ENCODE measurements around the gene ABHD6.
"Not testable (repeated sequence)": the region's sequence is repeated elsewhere in the genome, so short reads cannot be mapped to it uniquely, and the experiment has no call there.

ABHD6 gene

DNA sequence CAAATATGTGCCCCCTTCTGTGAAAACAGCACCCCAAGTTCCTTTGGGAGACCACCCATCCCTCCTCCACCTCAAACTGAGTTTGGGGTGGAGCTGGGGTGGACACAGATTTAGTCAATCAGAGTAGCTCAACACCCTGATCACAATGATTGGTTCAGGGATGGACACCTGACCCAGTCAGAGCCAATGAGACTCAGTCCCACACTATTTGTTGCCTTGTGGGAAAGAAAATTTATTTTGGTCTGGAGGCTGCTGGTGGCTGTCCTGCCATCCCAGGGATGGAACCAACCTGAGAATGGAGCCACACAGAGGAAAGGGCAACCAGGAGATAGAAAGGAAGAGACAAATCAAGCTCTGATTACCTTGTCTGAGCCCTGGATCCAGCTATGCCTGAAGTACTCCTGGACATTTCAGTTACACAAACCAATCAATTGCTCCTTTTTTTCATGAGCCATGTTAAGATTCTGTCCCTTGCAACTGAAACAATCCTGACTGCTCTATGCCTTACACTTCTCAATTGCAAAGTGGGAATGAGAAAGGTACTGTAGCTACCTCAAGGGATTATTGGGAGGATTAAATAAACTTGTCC lies 37.4 kb upstream of the ABHD6 start:
- H2BK120ac ChIP-seq (ENCODE audit: insufficient read depth, low read length, poor library complexity): no peak overlapping the region
- no peak overlapping the region for H4K8ac ChIP-seq (ENCODE audit: low read depth, low read length)
- H3K27ac ChIP-seq (ENCODE audit: low read depth, low read length): no peak overlapping the region
- H3K79me1 ChIP-seq (ENCODE audit: low read length): no peaks in the 10 kb centered on the region
- no peak overlapping the region for H2BK12ac ChIP-seq (ENCODE audit: low read length)
- H3K9me3 ChIP-seq (ENCODE audit: insufficient read depth, low read depth, low read length): peaks cover 6% of the 10 kb centered on the region
- H2AK5ac ChIP-seq (ENCODE audit: low read length): no peak overlapping the region
- no peak overlapping the region for H3K4ac ChIP-seq (ENCODE audit: low read depth, low read length)
- H4K12ac ChIP-seq (ENCODE audit: low read depth, low read length): no peak overlapping the region
- no peak overlapping the region for H3K18ac ChIP-seq (ENCODE audit: low read length)
- H3K14ac ChIP-seq (ENCODE audit: low read length): no peak overlapping the region
- H3K27me3 ChIP-seq (ENCODE audit: insufficient read depth, low read length): no peaks in the 10 kb centered on the region
- no peaks in the 10 kb centered on the region for H3K36me3 ChIP-seq (ENCODE audit: control insufficient read depth in 1 of 2, insufficient read depth in 2 of 2, low read length in 2 of 2)
- no peak overlapping the region for H2BK5ac ChIP-seq (ENCODE audit: low read depth, low read length, poor library complexity)
- no peak overlapping the region for H2AFZ ChIP-seq (ENCODE audit: insufficient read depth, low read length, poor library complexity)
- DNase-seq: no peak
- peaks cover 0 to 2% of the 10 kb centered on the region in 2 experiments for H3K4me1 ChIP-seq (ENCODE audit: control insufficient read depth in 1 of 2, insufficient read depth in 2 of 2, low read length in 2 of 2)
- H3K23ac ChIP-seq (ENCODE audit: low read length): no peak overlapping the region
- H4K91ac ChIP-seq (ENCODE audit: low read depth, low read length): no peak overlapping the region
- H3K4me2 ChIP-seq (ENCODE audit: low read length): no peak overlapping the region
- no peaks in the 10 kb centered on the region for H3K79me2 ChIP-seq (ENCODE audit: control insufficient read depth, insufficient read depth, low read length, poor library complexity)
- H3K4me3 ChIP-seq (ENCODE audit: low read depth, low read length): no peak overlapping the region
- no peak overlapping the region for H3K9ac ChIP-seq (ENCODE audit: low read length)

DNA sequence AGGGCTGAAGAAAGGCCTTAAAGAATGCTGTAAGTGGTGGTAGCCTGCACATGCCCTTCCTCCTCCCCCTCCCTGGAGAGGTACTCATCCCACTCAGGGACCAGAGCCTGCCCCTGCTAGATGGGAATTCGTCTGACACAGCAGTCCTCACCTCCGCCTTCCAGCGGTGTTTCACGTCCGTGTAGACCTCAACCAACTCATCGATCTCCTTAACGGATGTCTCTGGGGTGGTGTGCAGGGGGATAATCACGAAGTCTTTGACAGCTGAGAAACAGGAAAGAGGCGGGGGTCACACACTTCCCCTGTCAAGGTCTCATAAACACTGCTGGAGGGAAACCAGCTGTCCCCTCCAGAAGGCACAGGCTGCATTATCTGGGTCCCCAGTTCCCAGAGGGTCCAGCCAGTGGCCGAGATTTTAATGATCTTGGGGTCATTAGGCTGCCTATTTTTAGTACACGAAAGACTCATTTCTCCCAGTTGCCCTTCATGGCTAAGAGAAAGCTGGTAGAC lies 36.7 kb upstream of the ABHD6 start:
- Histone ChIP-seq H2BK12ac (ENCODE audit: low read length) (no peak overlapping the region), H2AK5ac (ENCODE audit: low read length) (no peak overlapping the region)

DNA sequence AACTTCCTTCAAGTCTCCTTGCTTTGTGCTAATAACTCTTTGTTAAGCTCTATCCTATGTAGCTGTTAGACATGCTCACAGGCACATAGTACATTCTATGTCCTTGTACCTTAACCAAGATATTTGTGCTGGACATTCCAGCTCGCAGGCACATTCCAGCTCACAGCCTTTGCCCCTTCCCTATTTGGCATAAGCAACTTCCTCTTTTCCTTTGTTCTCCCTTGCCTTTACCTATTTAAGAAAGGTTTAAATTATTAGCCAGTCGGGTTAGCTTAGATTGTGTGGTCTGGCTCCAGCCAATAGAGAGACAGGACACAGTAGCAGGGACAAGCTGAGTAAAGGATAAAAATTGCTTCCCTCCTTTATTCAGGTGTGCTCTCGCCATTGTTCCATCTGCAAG lies 36.1 kb upstream of the ABHD6 start:
- H2BK120ac ChIP-seq (ENCODE audit: insufficient read depth, low read length, poor library complexity); H3K9ac ChIP-seq (ENCODE audit: low read length); H3K4ac ChIP-seq (ENCODE audit: low read depth, low read length); H3K23ac ChIP-seq (ENCODE audit: low read length); H4K12ac ChIP-seq (ENCODE audit: low read depth, low read length); H3K4me3 ChIP-seq (ENCODE audit: low read depth, low read length); H4K91ac ChIP-seq (ENCODE audit: low read depth, low read length); H3K36me3 ChIP-seq (ENCODE audit: control insufficient read depth in 1 of 2, insufficient read depth in 2 of 2, low read length in 2 of 2); H2BK5ac ChIP-seq (ENCODE audit: low read depth, low read length, poor library complexity); H3K79me2 ChIP-seq (ENCODE audit: control insufficient read depth, insufficient read depth, low read length, poor library complexity); H2BK12ac ChIP-seq (ENCODE audit: low read length); H4K8ac ChIP-seq (ENCODE audit: low read depth, low read length); H2AFZ ChIP-seq (ENCODE audit: insufficient read depth, low read length, poor library complexity); H3K4me1 ChIP-seq (ENCODE audit: control insufficient read depth in 1 of 2, insufficient read depth in 2 of 2, low read length in 2 of 2); H3K14ac ChIP-seq (ENCODE audit: low read length); H2AK5ac ChIP-seq (ENCODE audit: low read length); H3K79me1 ChIP-seq (ENCODE audit: low read length); H3K9me3 ChIP-seq (ENCODE audit: insufficient read depth, low read depth, low read length); H3K18ac ChIP-seq (ENCODE audit: low read length); H3K27ac ChIP-seq (ENCODE audit: low read depth, low read length); H3K4me2 ChIP-seq (ENCODE audit: low read length); H3K27me3 ChIP-seq (ENCODE audit: insufficient read depth, low read length); DNase-seq: not testable (repeated sequence)
- WGBS (ENCODE audit: extremely low coverage, insufficient coverage, insufficient read length): no CpG with 5 or more reads among the region's 3 CpGs

More for the DNA sequence above, 36.7 kb upstream of the ABHD6 start:
- Histone ChIP-seq H3K9ac (ENCODE audit: low read length) (no peak overlapping the region), H3K79me2 (ENCODE audit: control insufficient read depth, insufficient read depth, low read length, poor library complexity) (no peaks in the 10 kb centered on the region), H2AFZ (ENCODE audit: insufficient read depth, low read length, poor library complexity) (no peak overlapping the region), H4K91ac (ENCODE audit: low read depth, low read length) (no peak overlapping the region), H2BK120ac (ENCODE audit: insufficient read depth, low read length, poor library complexity) (no peak overlapping the region), H3K14ac (ENCODE audit: low read length) (no peak overlapping the region), H3K27me3 (ENCODE audit: insufficient read depth, low read length) (no peaks in the 10 kb centered on the region), H4K8ac (ENCODE audit: low read depth, low read length) (no peak overlapping the region), H3K18ac (ENCODE audit: low read length) (no peak overlapping the region), H3K36me3 (ENCODE audit: control insufficient read depth in 1 of 2, insufficient read depth in 2 of 2, low read length in 2 of 2) (no peaks in the 10 kb centered on the region), H3K4ac (ENCODE audit: low read depth, low read length) (no peak overlapping the region), H3K4me2 (ENCODE audit: low read length) (no peak overlapping the region), H2BK5ac (ENCODE audit: low read depth, low read length, poor library complexity) (no peak overlapping the region), H3K4me3 (ENCODE audit: low read depth, low read length) (no peak overlapping the region), H4K12ac (ENCODE audit: low read depth, low read length) (no peak overlapping the region), H3K23ac (ENCODE audit: low read length) (no peak overlapping the region), H3K9me3 (ENCODE audit: insufficient read depth, low read depth, low read length) (peaks cover 6% of the 10 kb centered on the region), H3K27ac (ENCODE audit: low read depth, low read length) (no peak overlapping the region), H3K4me1 (ENCODE audit: control insufficient read depth in 1 of 2, insufficient read depth in 2 of 2, low read length in 2 of 2) (peaks cover 0 to 2% of the 10 kb centered on the region in 2 experiments), H3K79me1 (ENCODE audit: low read length) (no peaks in the 10 kb centered on the region)
- DNase-seq: no peak
- WGBS (ENCODE audit: extremely low coverage, insufficient coverage, insufficient read length): no CpG with 5 or more reads among the region's 11 CpGs

DNA sequence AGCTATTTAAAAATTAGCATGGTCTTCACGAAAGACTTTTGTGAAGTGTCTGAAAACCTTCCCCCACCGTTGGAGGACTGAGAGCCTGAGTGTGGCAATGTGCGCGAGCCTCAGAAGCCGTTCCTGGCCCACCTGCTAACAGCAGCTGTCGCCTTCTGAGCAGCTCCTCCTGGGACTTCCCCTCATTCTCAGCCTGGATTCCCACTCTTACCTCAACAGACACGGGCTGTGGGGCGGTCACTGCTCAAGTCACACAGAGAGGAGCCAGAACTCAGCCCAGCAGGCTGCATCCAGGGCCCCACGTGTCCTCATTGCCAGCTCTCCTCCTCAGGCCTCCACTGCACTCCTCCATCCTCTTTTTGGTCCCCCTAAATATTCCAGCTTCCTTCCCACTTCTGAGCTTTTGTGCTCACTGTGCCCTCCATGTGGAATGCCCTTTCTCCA lies 34.7 kb upstream of the ABHD6 start:
- Histone ChIP-seq H3K14ac (ENCODE audit: low read length) (no peak overlapping the region), H2BK120ac (ENCODE audit: insufficient read depth, low read length, poor library complexity) (no peak overlapping the region), H2BK12ac (ENCODE audit: low read length) (no peak overlapping the region), H2BK5ac (ENCODE audit: low read depth, low read length, poor library complexity) (no peak overlapping the region), H4K12ac (ENCODE audit: low read depth, low read length) (no peak overlapping the region), H3K79me2 (ENCODE audit: control insufficient read depth, insufficient read depth, low read length, poor library complexity) (no peaks in the 10 kb centered on the region), H2AFZ (ENCODE audit: insufficient read depth, low read length, poor library complexity) (no peak overlapping the region), H3K36me3 (ENCODE audit: control insufficient read depth in 1 of 2, insufficient read depth in 2 of 2, low read length in 2 of 2) (no peaks in the 10 kb centered on the region), H3K23ac (ENCODE audit: low read length) (no peak overlapping the region), H2AK5ac (ENCODE audit: low read length) (no peak overlapping the region), H3K79me1 (ENCODE audit: low read length) (no peaks in the 10 kb centered on the region), H3K27me3 (ENCODE audit: insufficient read depth, low read length) (no peaks in the 10 kb centered on the region), H3K9me3 (ENCODE audit: insufficient read depth, low read depth, low read length) (peaks cover 6% of the 10 kb centered on the region), H3K4me2 (ENCODE audit: low read length) (no peak overlapping the region), H4K91ac (ENCODE audit: low read depth, low read length) (no peak overlapping the region), H3K9ac (ENCODE audit: low read length) (no peak overlapping the region), H3K4ac (ENCODE audit: low read depth, low read length) (no peak overlapping the region), H3K4me1 (ENCODE audit: control insufficient read depth in 1 of 2, insufficient read depth in 2 of 2, low read length in 2 of 2) (peaks cover 0 to 2% of the 10 kb centered on the region in 2 experiments), H3K4me3 (ENCODE audit: low read depth, low read length) (no peak overlapping the region), H4K8ac (ENCODE audit: low read depth, low read length) (no peak overlapping the region), H3K27ac (ENCODE audit: low read depth, low read length) (no peak overlapping the region), H3K18ac (ENCODE audit: low read length) (no peak overlapping the region)
- WGBS (ENCODE audit: extremely low coverage, insufficient coverage, insufficient read length): no CpG with 5 or more reads among the region's 9 CpGs
- peak in 1 of 2 donors; percentile 31 for DNase-seq
